K562 (cell line): ENCODE results near the gene CAMSAP2.

ENCODE experiments used
- ATF7 ChIP-seq: fragments of 450-650 bp; IDR thresholded peaks from 2 replicates; pipeline ENCODE4 v1.7.1; 2014; ENCODE audit warnings: mild to moderate bottlenecking, moderate library complexity
- CBX3 ChIP-seq, 2 experiments: IDR thresholded peaks; 1 replicate in 1 of 2; 2 replicates in 1 of 2; pipeline ENCODE4 v1.6.1; 2012; ENCODE audit warnings: inconsistent platforms in 2 of 2, low read length in 2 of 2, borderline replicate concordance in 1 of 2, control low read depth in 1 of 2
- DNMT1 ChIP-seq: fragments of 450-650 bp; IDR thresholded peaks from 2 replicates; pipeline ENCODE4 v1.6.1; 2016; ENCODE audit warnings: antibody characterized with exemption, mild to moderate bottlenecking
- DPF2 ChIP-seq: fragments of 450-650 bp; IDR thresholded peaks from 2 replicates; pipeline ENCODE4 v1.6.1; 2016
- HMGN3 ChIP-seq: IDR thresholded peaks from 2 replicates; pipeline ENCODE4 v1.6.1; 2011; ENCODE audit warnings: borderline replicate concordance, low read depth, mild to moderate bottlenecking, mixed read lengths, low read length; ENCODE audit not compliant: insufficient read length; ENCODE audit errors: extremely low read depth
- MYC ChIP-seq, 2 experiments: fragments of 250-450 bp in 1 of 2; sonication (Bioruptor Pico) in 1 of 2; IDR thresholded peaks; 2 replicates each; pipeline versions ENCODE4 v1.5.1 to v1.6.1; 2012 to 2021; ENCODE audit warnings: low read depth in 2 of 2, borderline replicate concordance in 1 of 2, improper control_type of control experiment in 1 of 2, low read length in 1 of 2, mild to moderate bottlenecking in 1 of 2, moderate library complexity in 1 of 2
- TBP ChIP-seq: optimal IDR thresholded peaks from 2 replicates; pipeline ENCODE3; 2011; ENCODE audit warnings: low read depth, low read length, improper control_type of control experiment
- ZNF140 ChIP-seq: fragments of 250-450 bp; sonication (Bioruptor Pico); IDR thresholded peaks from 2 replicates; pipeline ENCODE4 v1.8.0; 2021; ENCODE audit warnings: moderate library complexity, mild to moderate bottlenecking, inconsistent platforms
- ZNF146 ChIP-seq: IDR thresholded peaks from one replicate; pipeline ENCODE4 v1.6.1; 2018; ENCODE audit warnings: missing compliant biosample characterization; ENCODE audit not compliant: unreplicated experiment
- ZNF263 ChIP-seq: sonication (generic); formaldehyde crosslinking; IDR thresholded peaks from 2 replicates; pipeline ENCODE4 v1.8.0; 2022; ENCODE audit warnings: mild to moderate bottlenecking, missing genetic modification reagents, borderline replicate concordance
- TF ChIP-seq, protein P1 (sequence below), 2 experiments: fragments of 200-800 bp in 1 of 2; sonication (Bioruptor generic) in 1 of 2; sonication (generic) in 1 of 2; formaldehyde crosslinking in 1 of 2; IDR thresholded peaks in 1 of 2; conservative IDR thresholded peaks in 1 of 2; 2 replicates each; pipeline versions ENCODE4 v1.5.0 to v1.6.1; 2016 to 2020; ENCODE audit warnings: missing compliant biosample characterization in 1 of 2, missing genetic modification characterization in 1 of 2, missing genetic modification reagents in 1 of 2
- TF ChIP-seq, protein P2 (sequence below), 3 experiments: IDR thresholded peaks in 2 of 3; conservative IDR thresholded peaks in 1 of 3; 2 replicates each; pipeline ENCODE4 v1.5.1; 2011 to 2012; ENCODE audit warnings: low read length in 3 of 3, mild to moderate bottlenecking in 3 of 3, control low read depth in 2 of 3, improper control_type of control experiment in 1 of 3, inconsistent platforms in 1 of 3, low read depth in 1 of 3, mixed read lengths in 1 of 3, moderate library complexity in 1 of 3; ENCODE audit not compliant: insufficient read depth in 2 of 3
- TF ChIP-seq, protein P3 (sequence below): fragments of 250-450 bp; sonication (Bioruptor Pico); IDR thresholded peaks from 2 replicates; pipeline ENCODE4 v1.8.0; 2021; ENCODE audit warnings: mild to moderate bottlenecking, moderate library complexity

- TF ChIP-seq, protein P1, sequence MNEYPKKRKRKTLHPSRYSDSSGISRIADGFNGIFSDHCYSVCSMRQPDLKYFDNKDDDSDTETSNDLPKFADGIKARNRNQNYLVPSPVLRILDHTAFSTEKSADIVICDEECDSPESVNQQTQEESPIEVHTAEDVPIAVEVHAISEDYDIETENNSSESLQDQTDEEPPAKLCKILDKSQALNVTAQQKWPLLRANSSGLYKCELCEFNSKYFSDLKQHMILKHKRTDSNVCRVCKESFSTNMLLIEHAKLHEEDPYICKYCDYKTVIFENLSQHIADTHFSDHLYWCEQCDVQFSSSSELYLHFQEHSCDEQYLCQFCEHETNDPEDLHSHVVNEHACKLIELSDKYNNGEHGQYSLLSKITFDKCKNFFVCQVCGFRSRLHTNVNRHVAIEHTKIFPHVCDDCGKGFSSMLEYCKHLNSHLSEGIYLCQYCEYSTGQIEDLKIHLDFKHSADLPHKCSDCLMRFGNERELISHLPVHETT (CRISPR knock-in tag; conservative IDR thresholded peaks at IDR 0.05 in 1 of 2, IDR thresholded peaks at IDR 0.05 in 1 of 2): no peak
- TF ChIP-seq ZNF263 (CRISPR knock-in tag) (no peak), TBP (no peak), DPF2 (no peak), ATF7 (no peak), DNMT1 (no peak), ZNF140 (CRISPR knock-in tag) (no peak), HMGN3 (no peak), CBX3 (IDR thresholded peaks at IDR 0.05; ENCODE audit: borderline replicate concordance in 1 of 2, low read length in 2 of 2) (no peak), MYC (IDR thresholded peaks at IDR 0.05; ENCODE audit: low read depth, low read length) (no peak), MYC (CRISPR knock-in tag; IDR thresholded peaks at IDR 0.05; ENCODE audit: borderline replicate concordance, low read depth) (no peak), ZNF146 (CRISPR knock-in tag) (no peak)
- TF ChIP-seq, protein P2, sequence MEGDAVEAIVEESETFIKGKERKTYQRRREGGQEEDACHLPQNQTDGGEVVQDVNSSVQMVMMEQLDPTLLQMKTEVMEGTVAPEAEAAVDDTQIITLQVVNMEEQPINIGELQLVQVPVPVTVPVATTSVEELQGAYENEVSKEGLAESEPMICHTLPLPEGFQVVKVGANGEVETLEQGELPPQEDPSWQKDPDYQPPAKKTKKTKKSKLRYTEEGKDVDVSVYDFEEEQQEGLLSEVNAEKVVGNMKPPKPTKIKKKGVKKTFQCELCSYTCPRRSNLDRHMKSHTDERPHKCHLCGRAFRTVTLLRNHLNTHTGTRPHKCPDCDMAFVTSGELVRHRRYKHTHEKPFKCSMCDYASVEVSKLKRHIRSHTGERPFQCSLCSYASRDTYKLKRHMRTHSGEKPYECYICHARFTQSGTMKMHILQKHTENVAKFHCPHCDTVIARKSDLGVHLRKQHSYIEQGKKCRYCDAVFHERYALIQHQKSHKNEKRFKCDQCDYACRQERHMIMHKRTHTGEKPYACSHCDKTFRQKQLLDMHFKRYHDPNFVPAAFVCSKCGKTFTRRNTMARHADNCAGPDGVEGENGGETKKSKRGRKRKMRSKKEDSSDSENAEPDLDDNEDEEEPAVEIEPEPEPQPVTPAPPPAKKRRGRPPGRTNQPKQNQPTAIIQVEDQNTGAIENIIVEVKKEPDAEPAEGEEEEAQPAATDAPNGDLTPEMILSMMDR (IDR thresholded peaks at IDR 0.05 in 2 of 3, conservative IDR thresholded peaks at IDR 0.05 in 1 of 3; ENCODE audit: insufficient read depth in 2 of 3, low read depth in 1 of 3, low read length in 3 of 3): no peak
- TF ChIP-seq, protein P3, sequence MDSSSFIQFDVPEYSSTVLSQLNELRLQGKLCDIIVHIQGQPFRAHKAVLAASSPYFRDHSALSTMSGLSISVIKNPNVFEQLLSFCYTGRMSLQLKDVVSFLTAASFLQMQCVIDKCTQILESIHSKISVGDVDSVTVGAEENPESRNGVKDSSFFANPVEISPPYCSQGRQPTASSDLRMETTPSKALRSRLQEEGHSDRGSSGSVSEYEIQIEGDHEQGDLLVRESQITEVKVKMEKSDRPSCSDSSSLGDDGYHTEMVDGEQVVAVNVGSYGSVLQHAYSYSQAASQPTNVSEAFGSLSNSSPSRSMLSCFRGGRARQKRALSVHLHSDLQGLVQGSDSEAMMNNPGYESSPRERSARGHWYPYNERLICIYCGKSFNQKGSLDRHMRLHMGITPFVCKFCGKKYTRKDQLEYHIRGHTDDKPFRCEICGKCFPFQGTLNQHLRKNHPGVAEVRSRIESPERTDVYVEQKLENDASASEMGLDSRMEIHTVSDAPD (CRISPR knock-in tag): no peak
Observed at GRCh38 chr1:200740571-200741208, 2.0 kb downstream of the CAMSAP2 start.
